Measurements from ENCODE around the gene PCK1. TPM values are rescaled to one million over a fixed set of nuclear protein-coding genes. Genes with fewer than 3 reads are reported as not detected.

Gene PCK1
- total RNA-seq, 6 experiments from 2014 or later, result not detected

DNA sequence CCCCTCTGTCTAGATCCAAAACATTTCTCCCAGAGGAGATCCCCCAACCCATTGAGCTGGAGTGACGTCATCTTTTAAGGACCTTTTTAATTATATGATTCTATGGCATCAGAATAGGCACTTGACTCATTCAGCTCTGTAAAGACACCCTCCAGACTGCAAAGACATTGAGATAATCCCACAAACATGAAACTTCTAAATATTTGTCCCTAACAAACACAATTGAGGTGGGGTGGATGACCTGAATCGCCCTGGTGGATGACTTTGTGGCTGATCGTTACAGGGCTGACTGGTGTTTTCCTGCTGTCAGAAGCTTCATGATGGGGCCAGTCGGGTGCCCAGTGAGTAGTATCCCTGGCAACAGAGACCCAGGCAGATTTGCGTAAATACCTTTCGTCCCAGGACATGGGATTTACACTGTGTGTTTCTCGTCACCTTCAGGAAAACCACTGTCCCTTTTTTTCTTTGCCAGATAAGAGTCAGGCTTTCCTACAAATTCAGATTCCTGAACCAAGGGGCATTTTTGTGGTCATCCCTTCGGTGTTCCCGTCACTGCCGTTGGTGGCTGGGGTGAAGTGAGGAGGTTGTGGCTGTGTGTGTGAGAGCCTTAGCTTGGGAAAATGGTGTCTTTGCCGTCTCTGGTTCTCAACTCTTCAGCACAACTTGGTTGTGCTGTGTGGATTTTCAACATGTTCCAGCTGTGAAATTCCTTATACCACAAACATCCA, 5.3 kb upstream of the PCK1 start:
- Mint-ChIP-seq H3K27ac (no peak overlapping the region), H3K4me1 (ENCODE audit: low read depth) (no peaks in the 10 kb centered on the region), H3K36me3 (ENCODE audit: low read depth) (no peaks in the 10 kb centered on the region), H3K27me3 (ENCODE audit: insufficient read depth) (peaks cover 55% of the 10 kb centered on the region), H3K4me3 (no peak overlapping the region), H3K9me3 (peaks cover 4% of the 10 kb centered on the region; the same call in 1 of the 2 replicates)
- TF ChIP-seq, protein P1, sequence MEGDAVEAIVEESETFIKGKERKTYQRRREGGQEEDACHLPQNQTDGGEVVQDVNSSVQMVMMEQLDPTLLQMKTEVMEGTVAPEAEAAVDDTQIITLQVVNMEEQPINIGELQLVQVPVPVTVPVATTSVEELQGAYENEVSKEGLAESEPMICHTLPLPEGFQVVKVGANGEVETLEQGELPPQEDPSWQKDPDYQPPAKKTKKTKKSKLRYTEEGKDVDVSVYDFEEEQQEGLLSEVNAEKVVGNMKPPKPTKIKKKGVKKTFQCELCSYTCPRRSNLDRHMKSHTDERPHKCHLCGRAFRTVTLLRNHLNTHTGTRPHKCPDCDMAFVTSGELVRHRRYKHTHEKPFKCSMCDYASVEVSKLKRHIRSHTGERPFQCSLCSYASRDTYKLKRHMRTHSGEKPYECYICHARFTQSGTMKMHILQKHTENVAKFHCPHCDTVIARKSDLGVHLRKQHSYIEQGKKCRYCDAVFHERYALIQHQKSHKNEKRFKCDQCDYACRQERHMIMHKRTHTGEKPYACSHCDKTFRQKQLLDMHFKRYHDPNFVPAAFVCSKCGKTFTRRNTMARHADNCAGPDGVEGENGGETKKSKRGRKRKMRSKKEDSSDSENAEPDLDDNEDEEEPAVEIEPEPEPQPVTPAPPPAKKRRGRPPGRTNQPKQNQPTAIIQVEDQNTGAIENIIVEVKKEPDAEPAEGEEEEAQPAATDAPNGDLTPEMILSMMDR (IDR thresholded peaks at IDR 0.05), result no peak
- DNase-seq, result no peak

DNA sequence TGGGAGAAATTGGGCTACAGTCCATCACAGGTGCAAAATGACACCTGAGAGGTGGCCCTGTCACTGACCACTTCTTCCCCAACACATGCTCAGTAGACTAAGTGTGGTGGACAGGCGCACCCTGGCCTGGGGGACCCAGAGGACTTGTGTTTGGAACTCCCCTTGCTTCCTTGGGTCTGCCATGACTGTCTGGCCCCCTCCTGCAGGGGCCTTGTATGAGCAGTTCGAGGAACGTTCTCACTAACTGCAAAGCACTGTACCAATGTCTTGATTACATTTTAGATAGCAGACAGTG, 4.0 kb upstream of the PCK1 start:
- H3K36me3 Mint-ChIP-seq (ENCODE audit: low read depth), result no peaks in the 10 kb centered on the region
- no peak overlapping the region for H3K27ac Mint-ChIP-seq
- TF ChIP-seq, protein P1 (IDR thresholded peaks at IDR 0.05), result no peak
- H3K9me3 Mint-ChIP-seq, result peaks cover 4% of the 10 kb centered on the region; the same call in 1 of the 2 replicates
- no peaks in the 10 kb centered on the region for H3K4me1 Mint-ChIP-seq (ENCODE audit: low read depth)
- no peak for DNase-seq
- peaks cover 52% of the 10 kb centered on the region for H3K27me3 Mint-ChIP-seq (ENCODE audit: insufficient read depth)
- H3K4me3 Mint-ChIP-seq, result no peak overlapping the region

DNA sequence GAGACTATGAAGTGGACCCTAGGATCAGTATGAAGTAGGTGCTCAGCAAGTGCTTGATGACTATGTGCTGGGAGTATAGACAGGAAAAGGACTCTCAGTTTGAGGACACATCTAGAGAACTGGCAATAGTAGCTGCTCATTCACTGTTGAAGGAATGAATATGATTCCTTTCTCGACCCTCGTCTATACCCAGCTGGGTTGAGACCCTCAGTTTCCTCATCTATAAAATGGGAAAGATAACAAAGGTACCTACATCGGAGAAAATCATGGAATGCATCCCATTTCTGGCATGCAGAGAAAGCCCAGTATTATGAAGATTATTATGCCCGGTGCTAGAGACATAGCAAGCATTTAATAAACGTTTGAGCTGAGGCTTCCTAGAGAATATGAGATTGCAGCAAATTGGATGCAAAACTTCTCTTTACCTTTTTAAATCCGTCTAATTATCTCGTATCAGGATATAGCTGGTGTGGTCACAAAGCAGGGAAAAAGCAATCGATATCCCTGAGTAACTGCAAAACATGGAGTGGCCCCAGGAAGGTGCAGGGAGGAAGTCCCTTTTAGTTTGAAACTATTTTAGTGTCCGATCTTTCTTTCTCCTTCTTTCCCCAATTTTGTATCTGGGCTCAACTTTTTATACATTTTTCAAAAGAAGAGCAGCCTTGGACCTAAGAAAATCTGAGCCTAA, 2.8 kb upstream of the PCK1 start:
- H3K27ac Mint-ChIP-seq, result no peak overlapping the region
- no peak overlapping the region for H3K4me3 Mint-ChIP-seq
- H3K9me3 Mint-ChIP-seq, result peaks cover 4% of the 10 kb centered on the region; the same call in 1 of the 2 replicates
- no peaks in the 10 kb centered on the region for H3K36me3 Mint-ChIP-seq (ENCODE audit: low read depth)
- TF ChIP-seq, protein P1 (IDR thresholded peaks at IDR 0.05), result no peak
- DNase-seq, result no peak
- H3K27me3 Mint-ChIP-seq (ENCODE audit: insufficient read depth), result peaks cover 40% of the 10 kb centered on the region
- H3K4me1 Mint-ChIP-seq (ENCODE audit: low read depth), result no peaks in the 10 kb centered on the region

DNA sequence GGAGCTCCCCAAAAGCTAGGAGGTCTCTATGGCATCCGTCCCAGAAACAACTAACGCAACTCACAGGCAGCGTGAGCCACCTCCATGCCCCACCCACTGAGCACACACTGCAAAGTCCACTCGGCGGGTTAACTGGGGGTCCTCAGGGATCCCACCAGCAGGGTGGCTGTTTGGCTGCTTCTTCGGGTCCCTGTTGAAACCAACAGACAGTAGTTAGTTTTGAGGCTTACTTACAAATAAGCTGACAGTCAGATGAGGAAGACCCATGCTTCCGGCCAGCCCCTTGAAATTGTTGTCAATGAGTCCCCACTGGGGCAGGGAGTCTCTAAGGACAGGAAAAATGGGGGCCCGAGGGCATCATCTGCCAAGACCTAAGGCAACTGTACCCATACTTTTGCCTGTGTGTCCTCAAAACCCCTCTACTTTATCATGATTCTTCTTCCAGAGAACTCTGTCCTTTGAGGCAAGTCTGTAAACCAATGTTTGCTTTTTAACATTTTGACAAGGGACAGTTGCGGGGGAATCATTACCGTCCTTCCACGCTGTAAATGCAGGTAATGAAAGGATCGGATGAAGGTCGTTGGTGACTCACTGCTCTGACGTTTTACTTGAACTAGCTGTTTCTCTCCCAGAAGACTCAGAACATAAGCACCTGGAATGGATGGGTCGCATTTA, 2.2 kb upstream of the PCK1 start:
- Mint-ChIP-seq H3K4me1 (ENCODE audit: low read depth) (no peaks in the 10 kb centered on the region), H3K36me3 (ENCODE audit: low read depth) (no peaks in the 10 kb centered on the region), H3K9me3 (peaks cover 4% of the 10 kb centered on the region; the same call in 1 of the 2 replicates), H3K27ac (no peak overlapping the region), H3K27me3 (ENCODE audit: insufficient read depth) (peaks cover 35% of the 10 kb centered on the region), H3K4me3 (no peak overlapping the region)
- TF ChIP-seq, protein P1 (IDR thresholded peaks at IDR 0.05), result no peak
- no peak for DNase-seq

DNA sequence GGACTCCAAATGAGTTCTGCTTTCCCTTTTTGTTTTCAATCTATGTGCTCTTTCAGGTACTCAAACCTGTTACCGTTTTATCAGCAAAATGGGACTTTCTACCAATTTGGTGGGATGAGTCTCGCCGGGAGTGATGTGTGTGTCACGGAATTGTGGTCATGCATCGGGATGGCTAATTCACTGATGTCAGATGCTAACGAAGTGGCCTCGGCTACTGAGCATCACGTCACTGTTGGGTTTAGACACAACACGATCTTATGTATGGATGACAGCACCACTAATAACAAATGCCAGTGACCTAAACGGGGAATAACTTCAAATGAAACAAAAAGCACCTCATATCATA, 1.6 kb upstream of the PCK1 start:
- Mint-ChIP-seq H3K4me3 (no peak overlapping the region), H3K4me1 (ENCODE audit: low read depth) (no peaks in the 10 kb centered on the region), H3K36me3 (ENCODE audit: low read depth) (no peaks in the 10 kb centered on the region), H3K9me3 (peaks cover 4% of the 10 kb centered on the region; the same call in 1 of the 2 replicates), H3K27ac (no peak overlapping the region), H3K27me3 (ENCODE audit: insufficient read depth) (peaks cover 35% of the 10 kb centered on the region)
- TF ChIP-seq, protein P1 (IDR thresholded peaks at IDR 0.05), result no peak
- no peak for DNase-seq

Measured in HFFc6 (cell line).